Measurements from ENCODE around the gene ROR1.

GRCh38 chr1:63843884-63844283 lies 70.1 kb downstream of the ROR1 start:
- TF ChIP-seq CTCF (IDR thresholded peaks at IDR 0.05; ENCODE audit: low read depth, low read length) (no peak), POLR2A (IDR thresholded peaks at IDR 0.05; ENCODE audit: extremely low read depth, insufficient read length) (no peak)
